Lower lobe of right lung (tissue), 2 donors: ENCODE results near the gene STAT3. TPM values are rescaled to one million over a fixed set of nuclear protein-coding genes. Genes with fewer than 3 reads are reported as not detected.

Source experiments
- ATAC-seq, 2 donors: fragments of 200-7000 bp; cut with Tn5 transposase; one replicate each; pipeline ENCODE4 v1.9.1; 2020 to 2022; ENCODE audit warnings: mild to moderate bottlenecking in 2 of 2, moderate library complexity in 2 of 2
- DNase-seq: peaks from one replicate; pipeline ENCODE4 v3.0.0-alpha.2; 2020
- H3K27ac ChIP-seq: fragments of 200-600 bp; one replicate; pipeline ENCODE4 v1.8.0; 2022
- H3K27me3 ChIP-seq: fragments of 200-600 bp; one replicate; pipeline ENCODE4 v1.8.0; 2022; ENCODE audit warnings: low read depth
- H3K36me3 ChIP-seq: fragments of 200-600 bp; one replicate; pipeline ENCODE4 v1.8.0; 2022; ENCODE audit warnings: mild to moderate bottlenecking
- H3K4me1 ChIP-seq: fragments of 200-600 bp; one replicate; pipeline ENCODE4 v1.8.0; 2022
- H3K4me3 ChIP-seq: fragments of 200-600 bp; one replicate; pipeline ENCODE4 v1.8.0; 2022; ENCODE audit warnings: mild to moderate bottlenecking
- H3K9me3 ChIP-seq: fragments of 200-600 bp; one replicate; pipeline ENCODE4 v1.8.0; 2022
- intact Hi-C: fragments of 100-400 bp; cut with DNase I; formaldehyde crosslinking; loops from one replicate; pipeline ENCODE4 v1.11.0; 2022
- total RNA-seq: library from RNA; stranded (reverse); fragmentation: NEBNext Ultra II Directional; extraction: Animal tissue kit (Norgen Biotek cat#: 25700); gene quantifications from one replicate; pipeline ENCODE4 v1.2.1, GENCODE V29; 2021
- TF ChIP-seq, protein P1 (sequence below): fragments of 200-600 bp; IDR thresholded peaks from one replicate; pipeline ENCODE4 v1.8.0; 2022; ENCODE audit warnings: antibody characterized with exemption, mild to moderate bottlenecking
- donor health status: DM: no; HTN: yes; CAD: no; lungs with severe emphysema.

STAT3 gene
- total RNA-seq, 1 donor from 2014 or later = 278 TPM

DNA sequence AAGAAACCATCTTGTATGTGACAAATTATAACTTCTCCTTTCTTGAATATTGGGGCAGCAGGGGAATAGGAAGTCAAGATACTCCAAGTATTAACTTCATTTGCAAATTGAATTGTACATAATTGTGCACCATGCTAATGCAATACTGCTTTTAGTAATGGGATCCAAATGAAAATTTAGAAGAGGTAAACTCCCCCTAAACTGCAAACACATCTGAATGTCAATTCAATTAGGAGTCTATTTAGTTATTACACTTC lies 116.5 kb downstream of the STAT3 start:
- intact Hi-C loops = no loop called here
- ATAC-seq = no peak
- peaks cover 51% of the 10 kb centered on the region for H3K4me1 ChIP-seq

DNA sequence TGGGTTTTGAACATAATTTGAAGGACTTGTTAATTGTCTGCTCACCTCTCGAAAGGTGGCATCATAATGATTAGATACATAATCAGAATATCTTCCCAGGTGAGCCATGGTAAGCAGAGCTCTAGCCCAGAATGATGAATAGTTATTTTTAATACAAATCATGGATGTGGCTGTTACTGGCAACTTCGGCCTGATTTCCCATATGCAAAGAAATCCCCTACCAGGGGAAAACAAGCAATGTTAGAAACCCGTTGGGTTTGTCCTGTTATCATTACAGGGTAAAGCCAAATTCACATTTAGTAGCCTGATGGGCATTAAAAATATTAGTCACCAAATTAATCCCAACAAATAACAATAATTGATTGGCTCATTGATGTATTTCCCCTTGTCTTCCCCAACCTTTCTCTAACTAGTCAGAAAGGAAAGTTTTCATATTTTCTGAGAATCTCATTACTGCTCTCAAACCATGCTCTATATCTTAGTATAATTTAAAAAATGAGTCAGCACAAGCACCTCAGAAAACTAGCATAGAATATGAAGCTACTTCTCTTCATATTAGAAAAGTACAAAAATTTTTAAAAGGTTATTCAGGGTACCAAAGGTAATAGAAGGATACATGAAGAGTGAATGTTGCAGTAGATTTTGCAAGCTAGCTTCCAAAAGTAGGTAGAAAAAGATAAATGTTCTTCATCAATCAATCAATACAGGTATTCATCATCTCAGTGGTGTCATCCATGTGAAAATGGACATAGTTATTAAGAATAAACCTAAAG lies 117.0 kb downstream of the STAT3 start:
- Histone ChIP-seq H3K36me3 (no peaks in the 10 kb centered on the region), H3K9me3 (no peaks in the 10 kb centered on the region), H3K27ac (no peak overlapping the region), H3K4me1 (peaks cover 52% of the 10 kb centered on the region), H3K4me3 (no peak overlapping the region), H3K27me3 (no peaks in the 10 kb centered on the region)
- intact Hi-C loops = no loop called here
- TF ChIP-seq, protein P1, sequence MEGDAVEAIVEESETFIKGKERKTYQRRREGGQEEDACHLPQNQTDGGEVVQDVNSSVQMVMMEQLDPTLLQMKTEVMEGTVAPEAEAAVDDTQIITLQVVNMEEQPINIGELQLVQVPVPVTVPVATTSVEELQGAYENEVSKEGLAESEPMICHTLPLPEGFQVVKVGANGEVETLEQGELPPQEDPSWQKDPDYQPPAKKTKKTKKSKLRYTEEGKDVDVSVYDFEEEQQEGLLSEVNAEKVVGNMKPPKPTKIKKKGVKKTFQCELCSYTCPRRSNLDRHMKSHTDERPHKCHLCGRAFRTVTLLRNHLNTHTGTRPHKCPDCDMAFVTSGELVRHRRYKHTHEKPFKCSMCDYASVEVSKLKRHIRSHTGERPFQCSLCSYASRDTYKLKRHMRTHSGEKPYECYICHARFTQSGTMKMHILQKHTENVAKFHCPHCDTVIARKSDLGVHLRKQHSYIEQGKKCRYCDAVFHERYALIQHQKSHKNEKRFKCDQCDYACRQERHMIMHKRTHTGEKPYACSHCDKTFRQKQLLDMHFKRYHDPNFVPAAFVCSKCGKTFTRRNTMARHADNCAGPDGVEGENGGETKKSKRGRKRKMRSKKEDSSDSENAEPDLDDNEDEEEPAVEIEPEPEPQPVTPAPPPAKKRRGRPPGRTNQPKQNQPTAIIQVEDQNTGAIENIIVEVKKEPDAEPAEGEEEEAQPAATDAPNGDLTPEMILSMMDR = no peak
- DNase-seq = no peak
- no peak for ATAC-seq

More for the DNA sequence above, 116.5 kb downstream of the STAT3 start:
- DNase-seq = no peak
- Histone ChIP-seq H3K4me3 (no peak overlapping the region), H3K36me3 (no peaks in the 10 kb centered on the region), H3K27me3 (no peaks in the 10 kb centered on the region), H3K27ac (no peak overlapping the region), H3K9me3 (no peaks in the 10 kb centered on the region)
- TF ChIP-seq, protein P1 = no peak

DNA sequence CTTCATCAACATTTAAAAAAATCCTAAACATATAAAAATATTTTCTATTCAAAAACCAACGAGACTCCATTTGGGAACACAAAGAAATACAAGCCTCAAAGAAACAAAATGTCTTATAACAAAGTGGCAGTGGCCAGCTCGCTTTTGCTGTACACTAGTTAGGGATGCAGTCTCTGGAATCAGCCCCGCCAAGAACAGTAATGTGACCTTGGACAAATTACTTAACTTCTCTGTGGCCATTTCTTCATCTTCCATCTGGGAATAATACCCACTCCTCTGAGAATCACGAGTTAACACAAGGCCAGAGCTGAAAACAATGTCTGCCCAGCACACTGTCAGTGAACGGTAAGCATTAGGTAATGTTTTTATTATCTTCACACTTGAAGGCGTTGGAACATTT lies 117.6 kb downstream of the STAT3 start:
- Histone ChIP-seq H3K27ac (no peak overlapping the region), H3K36me3 (no peaks in the 10 kb centered on the region), H3K4me1 (peaks cover 52% of the 10 kb centered on the region), H3K4me3 (no peak overlapping the region), H3K27me3 (no peaks in the 10 kb centered on the region), H3K9me3 (no peaks in the 10 kb centered on the region)
- ATAC-seq (no peak), DNase-seq (no peak)
- intact Hi-C loops = no loop called here
- TF ChIP-seq, protein P1 = no peak

DNA sequence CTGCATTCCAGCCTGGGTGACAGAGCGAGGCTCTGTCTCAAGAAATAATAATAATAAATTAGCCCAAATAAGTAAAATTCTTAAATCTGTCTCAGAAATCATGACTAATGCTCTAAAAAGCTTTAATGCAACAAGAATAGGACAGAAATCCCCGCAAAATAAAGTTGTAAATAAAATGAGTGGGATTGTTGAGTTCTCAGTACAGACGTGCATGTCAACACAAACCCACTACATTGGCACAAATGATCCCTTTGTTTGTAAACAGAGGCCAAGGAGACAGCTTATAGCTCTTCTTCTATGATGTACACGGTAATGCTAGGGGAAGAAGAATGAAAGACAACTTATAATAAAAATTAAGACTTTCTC lies 118.1 kb downstream of the STAT3 start:
- Histone ChIP-seq H3K36me3 (no peaks in the 10 kb centered on the region), H3K27me3 (no peaks in the 10 kb centered on the region), H3K4me1 (peaks cover 50% of the 10 kb centered on the region), H3K9me3 (no peaks in the 10 kb centered on the region), H3K27ac (no peak overlapping the region), H3K4me3 (no peak overlapping the region)
- DNase-seq = no peak
- no peak for ATAC-seq
- TF ChIP-seq, protein P1 = no peak
- intact Hi-C loops = no loop called here

DNA sequence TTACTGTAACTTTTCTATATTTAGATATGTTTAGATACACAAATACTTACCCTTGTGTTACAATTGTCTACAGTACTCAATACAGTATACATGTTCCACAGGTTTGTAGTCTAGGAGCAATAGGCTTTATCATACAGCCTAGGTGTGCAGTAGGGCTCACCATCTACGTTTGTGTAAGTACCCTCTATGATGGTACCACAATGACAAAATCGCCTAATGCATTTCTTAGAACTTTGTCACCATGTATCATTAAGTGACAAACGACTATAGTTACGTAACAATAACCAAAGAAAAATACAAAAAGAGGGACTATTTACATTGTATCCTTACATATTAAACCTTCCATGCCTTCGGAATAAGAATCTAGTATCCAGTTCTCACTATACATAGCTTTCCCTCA lies 120.0 kb downstream of the STAT3 start:
- no peak overlapping the region for H3K4me3 ChIP-seq
- H3K4me1 ChIP-seq = peaks cover 32% of the 10 kb centered on the region
- H3K9me3 ChIP-seq = no peaks in the 10 kb centered on the region
- DNase-seq = no peak
- no peaks in the 10 kb centered on the region for H3K27me3 ChIP-seq
- ATAC-seq = no peak
- H3K27ac ChIP-seq = no peak overlapping the region
- TF ChIP-seq, protein P1 = no peak
- H3K36me3 ChIP-seq = no peaks in the 10 kb centered on the region
- intact Hi-C loops = no loop called here
